Occipital lobe (tissue), 2 donors: ENCODE data around the gene MYRF. TPM values are rescaled to one million over a fixed set of nuclear protein-coding genes. Genes with fewer than 3 reads are reported as not detected.

Experiments
- DNase-seq: peaks from one replicate; lab custom pipeline; 2025; lab: John Stamatoyannopoulos, UW
- total RNA-seq: library from RNA; depleted of rRNA; stranded (reverse); fragments of >200 nt; gene quantifications from one replicate; pipeline ENCODE4 v1.2.3, GENCODE V29; 2014

The MYRF gene
- total RNA-seq, 1 donor from 2014 or later = 0.94 TPM

DNA sequence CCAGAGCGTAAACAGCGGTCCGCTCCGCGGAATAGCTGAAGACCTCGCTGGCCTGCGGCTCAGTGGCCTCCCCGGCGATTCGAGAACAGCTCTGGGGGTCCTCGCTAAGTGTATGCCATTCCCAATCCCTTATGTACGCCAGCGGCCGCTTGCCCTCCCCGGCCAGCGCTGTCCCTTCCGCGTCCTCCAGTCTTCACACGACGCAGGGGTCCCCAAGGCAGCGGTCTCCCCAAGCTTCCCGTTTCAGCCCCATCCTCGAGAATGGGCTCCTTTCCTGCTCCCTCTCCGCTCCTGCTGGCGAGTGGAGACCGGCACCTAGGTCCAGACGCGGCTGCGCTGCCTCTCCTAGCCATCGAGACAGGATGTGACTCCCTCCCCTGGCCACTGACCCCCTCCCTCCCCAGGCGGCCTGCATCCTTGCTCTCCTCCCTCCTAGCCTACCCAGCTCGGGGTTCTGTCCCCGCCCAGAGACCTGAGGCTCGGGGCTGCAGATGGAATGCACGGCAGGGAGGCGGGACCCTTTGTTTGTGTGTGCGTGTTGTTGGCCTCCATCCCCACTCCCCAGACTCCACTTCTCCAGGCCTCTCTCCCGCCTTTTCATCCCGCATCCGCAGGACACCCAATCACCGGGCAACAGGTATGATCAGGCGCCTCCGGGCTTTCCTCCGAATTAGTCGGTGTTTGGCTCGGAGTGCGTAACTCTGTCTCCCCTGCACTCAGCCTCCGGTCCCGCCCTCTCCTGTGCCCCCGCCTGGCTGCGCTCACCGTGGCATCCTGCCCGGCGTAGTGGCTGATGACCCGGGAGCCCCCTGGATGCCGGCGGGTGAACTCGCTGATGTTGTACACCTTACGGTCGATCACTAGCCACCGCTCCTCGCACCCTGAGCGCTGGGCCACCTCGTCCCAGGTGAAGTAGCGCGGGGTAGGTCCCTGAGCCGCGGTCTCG lies 63.6 kb downstream of the MYRF start:
- DNase-seq = peak; percentile 51

DNA sequence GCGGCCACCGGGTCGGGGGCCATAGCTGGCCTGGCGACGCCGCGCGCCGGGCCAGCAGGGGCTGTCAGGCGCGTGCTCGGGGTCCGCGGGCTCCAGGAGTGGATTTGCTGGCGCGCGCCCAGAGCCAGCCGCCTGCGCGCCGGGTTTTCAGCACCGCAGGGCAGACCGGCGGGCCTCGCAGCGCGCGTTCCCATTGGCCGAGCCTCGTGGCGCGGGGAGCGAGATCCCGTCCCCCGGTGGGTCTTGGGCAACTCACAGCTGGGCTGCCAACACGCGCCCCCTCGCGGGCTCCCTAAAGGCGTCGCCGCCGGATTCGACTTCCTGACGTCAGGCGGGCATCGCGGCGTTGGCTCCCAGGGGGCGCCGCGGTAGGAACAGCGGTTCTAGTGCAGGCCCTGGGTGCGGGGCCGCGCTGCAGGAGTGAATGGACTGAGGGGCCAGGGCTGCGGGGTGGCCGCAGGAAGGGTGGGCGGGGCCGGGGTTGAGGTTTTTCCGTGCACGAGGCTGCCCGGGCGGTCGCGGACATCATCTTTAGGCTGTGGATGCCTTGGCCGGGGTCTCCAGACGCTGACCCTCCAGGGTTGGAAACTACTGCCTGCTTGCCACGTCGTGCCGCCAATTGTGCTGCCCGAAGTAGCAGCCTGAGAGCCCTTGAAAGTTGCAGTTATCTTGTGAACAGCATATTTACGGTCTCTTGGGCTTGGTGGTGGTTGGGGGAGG lies 64.5 kb downstream of the MYRF start, which contains the start of gene FADS1:
Gene FADS1, minus strand, starts transcription at position 268 of the 720 bp plus-strand sequence. Its CDS starts 74 bp downstream, at position 194.
- peak; percentile 89 for DNase-seq

- no peak for DNase-seq
Observed at GRCh38 chr11:61817471-61818202, 65.2 kb downstream of the MYRF start.

DNA sequence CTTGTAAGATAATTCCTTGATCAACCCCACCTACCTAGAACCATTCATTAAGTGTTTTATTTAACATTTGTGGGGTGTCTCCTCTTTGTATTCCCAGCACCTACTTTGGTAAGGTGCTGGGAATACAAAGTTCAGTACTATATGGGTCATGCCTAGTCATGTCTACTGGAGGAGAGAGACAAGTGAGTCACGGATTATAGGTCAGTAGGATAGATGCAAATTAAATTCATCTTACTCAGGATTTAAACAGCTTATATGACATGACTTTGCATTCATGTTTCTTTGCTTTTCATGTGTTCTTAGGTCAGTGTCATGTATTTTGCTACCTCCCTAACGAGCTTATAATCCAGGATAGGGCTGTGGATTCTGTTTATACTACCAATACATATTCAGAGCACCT lies 67.7 kb downstream of the MYRF start:
- DNase-seq = no peak

GRCh38 chr11:61826930-61827570 lies 74.6 kb downstream of the MYRF start:
- no peak for DNase-seq

- peak; percentile 91 for DNase-seq
Observed at GRCh38 chr11:61827571-61828378, 75.3 kb downstream of the MYRF start, which contains the start of gene FADS2. Gene FADS2 (plus strand): TSS chr11:61828300. CDS start chr11:61828391, 91 bp downstream.

- no peak for DNase-seq
Observed at GRCh38 chr11:61828379-61828628, 75.9 kb downstream of the MYRF start.

GRCh38 chr11:61828629-61829407 lies 76.4 kb downstream of the MYRF start:
- no peak for DNase-seq

DNA sequence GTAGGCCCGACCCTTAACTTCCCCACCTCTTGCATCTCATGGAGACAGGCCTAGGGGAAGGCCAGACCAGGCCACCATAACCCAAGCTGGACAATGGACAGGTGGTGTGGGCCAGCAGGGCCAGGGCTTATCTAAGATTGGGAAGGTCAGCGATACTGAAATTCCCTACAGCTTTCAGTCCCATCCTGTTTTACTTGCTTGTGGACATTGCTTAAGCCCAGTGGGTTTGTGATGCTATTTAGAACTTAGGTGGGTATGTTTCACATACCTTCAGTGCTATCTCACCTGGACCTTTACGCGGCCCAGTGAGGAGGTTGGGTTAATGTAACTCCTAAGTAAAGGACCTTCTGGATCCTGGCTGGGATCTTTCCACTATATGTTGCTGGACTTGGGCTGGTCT lies 77.4 kb downstream of the MYRF start:
- no peak for DNase-seq

- no peak for DNase-seq
Observed at GRCh38 chr11:61830237-61831105, 78.0 kb downstream of the MYRF start.

GRCh38 chr11:61832207-61832606 lies 79.8 kb downstream of the MYRF start:
- DNase-seq = no peak

DNA sequence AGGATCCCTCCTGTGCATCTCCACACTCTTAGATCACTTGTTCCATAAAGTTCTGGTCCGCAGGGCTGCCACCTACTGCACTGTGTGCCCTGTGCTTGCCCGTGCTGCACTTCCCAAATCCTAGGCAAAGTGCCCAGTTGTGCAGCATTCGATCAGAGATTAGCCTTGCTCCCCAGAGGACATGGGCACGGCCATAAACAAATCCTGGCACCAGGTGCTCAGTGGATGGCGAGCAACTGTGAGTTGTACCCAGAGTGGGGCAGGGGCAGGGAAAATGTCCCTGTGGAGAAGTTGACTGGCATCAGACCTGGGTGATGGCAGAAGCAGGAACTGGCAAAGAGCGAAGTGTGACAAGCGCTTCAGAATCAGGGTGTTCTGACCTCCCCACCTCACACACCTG lies 80.3 kb downstream of the MYRF start:
- no peak for DNase-seq

DNA sequence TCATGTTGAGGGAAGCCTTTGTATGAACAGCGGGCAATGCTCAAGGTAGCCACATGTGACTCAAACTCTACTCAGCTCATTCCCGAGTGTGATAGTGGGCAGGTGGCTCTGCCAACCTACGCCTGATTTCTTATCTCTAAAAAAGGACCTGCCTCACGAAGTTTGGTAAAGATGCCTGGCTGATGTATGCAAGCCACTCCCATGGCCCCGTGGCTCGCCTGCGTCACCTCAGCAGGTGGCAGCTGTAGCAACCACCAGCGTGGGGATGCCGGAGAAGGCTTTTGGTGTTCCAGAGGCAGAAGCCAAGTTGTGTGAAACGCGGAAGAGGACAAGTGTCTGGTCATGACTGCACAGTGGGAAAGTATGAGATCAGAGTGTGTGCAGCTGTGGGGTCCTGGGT lies 81.0 kb downstream of the MYRF start:
- no peak for DNase-seq

DNA sequence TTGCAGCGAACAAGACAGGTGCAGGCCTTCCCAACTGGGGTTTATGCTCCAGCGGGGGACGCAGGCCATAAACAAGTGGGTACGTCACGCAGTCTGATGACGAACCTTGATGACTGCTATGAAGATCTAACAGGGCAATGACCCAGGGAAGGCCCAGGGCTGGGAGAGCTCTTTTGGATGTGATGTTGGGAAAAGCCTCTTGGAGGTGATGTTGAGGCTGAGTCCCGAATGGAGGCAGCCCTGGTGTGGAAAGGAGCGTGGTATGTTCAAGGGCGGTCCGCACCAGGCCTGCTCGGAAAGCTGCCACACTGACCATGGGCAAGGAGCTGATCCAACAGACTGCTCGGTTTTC lies 81.5 kb downstream of the MYRF start:
- no peak for DNase-seq

- no peak for DNase-seq
Observed at GRCh38 chr11:61834278-61835048, 82.0 kb downstream of the MYRF start.

- DNase-seq = no peak
Observed at GRCh38 chr11:61836193-61836592, 83.8 kb downstream of the MYRF start.

- no peak for DNase-seq
Observed at GRCh38 chr11:61837411-61838005, 85.1 kb downstream of the MYRF start.
